ENCODE results near the gene IGF2BP3. TPM values are rescaled to one million over a fixed set of nuclear protein-coding genes. Genes with fewer than 3 reads are reported as not detected.

The IGF2BP3 gene
- total RNA-seq, 1 donor from 2014 or later, result 242 TPM

- H3K4me3 ChIP-seq, result no peak overlapping the region
- no peak for TF ChIP-seq CTCF (IDR thresholded peaks at IDR 0.05)
- Mint-ChIP-seq H3K36me3 (no peaks in the 10 kb centered on the region), H3K9me3 (no peaks in the 10 kb centered on the region), H3K27ac (no peak overlapping the region), H3K4me3 (no peak overlapping the region), H3K27me3 (ENCODE audit: insufficient read depth, low read depth) (peaks cover 8% of the 10 kb centered on the region), H3K4me1 (peaks cover 7% of the 10 kb centered on the region)
- no peak overlapping the region for H2AFZ ChIP-seq (replicated peaks)
- no peak overlapping the region for H3K4me2 ChIP-seq
- no peaks in the 10 kb centered on the region for H3K79me2 ChIP-seq (ENCODE audit: low read depth)
- H4K20me1 ChIP-seq (ENCODE audit: low read depth), result no peaks in the 10 kb centered on the region
- DNase-seq (ENCODE audit: low spot score), result no peak
- H3K4me1 ChIP-seq, result peaks cover 3% of the 10 kb centered on the region
- no peak overlapping the region for H3K27ac ChIP-seq
- H3K9me3 ChIP-seq (ENCODE audit: low read depth), result no peaks in the 10 kb centered on the region
- H3K9ac ChIP-seq, result no peak overlapping the region
- H3K36me3 ChIP-seq, result no peaks in the 10 kb centered on the region
- H3K27me3 ChIP-seq, result no peaks in the 10 kb centered on the region
- H3F3A ChIP-seq (ENCODE audit: low read depth), result no peaks in the 10 kb centered on the region
These were observed 182.7 kb downstream of the IGF2BP3 start for GRCh38 chr7:23287612-23288011.

GRCh38 chr7:23285657-23286646 lies 184.3 kb downstream of the IGF2BP3 start:
- H3K4me1 Mint-ChIP-seq, result no peaks in the 10 kb centered on the region
- H3K27ac Mint-ChIP-seq, result no peak overlapping the region
- DNase-seq (ENCODE audit: low spot score), result no peak

GRCh38 chr7:23284871-23285270 lies 185.4 kb downstream of the IGF2BP3 start:
- H3K27me3 ChIP-seq, result no peaks in the 10 kb centered on the region
- no peak overlapping the region for H3K4me3 ChIP-seq
- H3K9me3 ChIP-seq (ENCODE audit: low read depth), result no peaks in the 10 kb centered on the region
- no peak overlapping the region for H3K9ac ChIP-seq
- no peak overlapping the region for H3K27ac Mint-ChIP-seq
- H3F3A ChIP-seq (ENCODE audit: low read depth), result no peaks in the 10 kb centered on the region
- H2AFZ ChIP-seq (replicated peaks), result no peak overlapping the region
- H3K4me2 ChIP-seq, result no peak overlapping the region
- peaks cover 7% of the 10 kb centered on the region for H3K27me3 Mint-ChIP-seq (ENCODE audit: insufficient read depth, low read depth)
- H3K4me1 Mint-ChIP-seq, result no peaks in the 10 kb centered on the region
- no peaks in the 10 kb centered on the region for H3K79me2 ChIP-seq (ENCODE audit: low read depth)
- H3K27ac ChIP-seq, result no peak overlapping the region
- no peaks in the 10 kb centered on the region for H3K36me3 Mint-ChIP-seq
- no peaks in the 10 kb centered on the region for H3K4me1 ChIP-seq
- TF ChIP-seq EZH2 (IDR thresholded peaks at IDR 0.05) (no peak), CTCF (IDR thresholded peaks at IDR 0.05) (no peak), EZH2phosphoT487 (IDR thresholded peaks at IDR 0.05) (no peak)
- no peaks in the 10 kb centered on the region for H4K20me1 ChIP-seq (ENCODE audit: low read depth)
- no peaks in the 10 kb centered on the region for H3K36me3 ChIP-seq
- H3K9me3 Mint-ChIP-seq, result no peaks in the 10 kb centered on the region
- H3K4me3 Mint-ChIP-seq, result no peak overlapping the region
- no peak for DNase-seq (ENCODE audit: low spot score)

More at GRCh38 chr7:23285657-23286646, 184.3 kb downstream of the IGF2BP3 start:
- no peak overlapping the region for H3K4me3 Mint-ChIP-seq
- Histone ChIP-seq H3K79me2 (ENCODE audit: low read depth) (no peaks in the 10 kb centered on the region), H3K4me2 (no peak overlapping the region), H3K36me3 (no peaks in the 10 kb centered on the region), H3K9ac (no peak overlapping the region), H3K4me1 (no peaks in the 10 kb centered on the region), H3K9me3 (ENCODE audit: low read depth) (no peaks in the 10 kb centered on the region), H3F3A (ENCODE audit: low read depth) (no peaks in the 10 kb centered on the region), H3K27me3 (no peaks in the 10 kb centered on the region), H3K27ac (no peak overlapping the region), H4K20me1 (ENCODE audit: low read depth) (no peaks in the 10 kb centered on the region), H2AFZ (replicated peaks) (no peak overlapping the region), H3K4me3 (no peak overlapping the region)
- no peaks in the 10 kb centered on the region for H3K9me3 Mint-ChIP-seq
- H3K36me3 Mint-ChIP-seq, result no peaks in the 10 kb centered on the region
- H3K27me3 Mint-ChIP-seq (ENCODE audit: insufficient read depth, low read depth), result peaks cover 7% of the 10 kb centered on the region
- TF ChIP-seq EZH2 (IDR thresholded peaks at IDR 0.05), result no peak
- no peak for TF ChIP-seq EZH2phosphoT487 (IDR thresholded peaks at IDR 0.05)
- TF ChIP-seq CTCF (IDR thresholded peaks at IDR 0.05), result no peak

All from neural progenitor cell (in vitro differentiated cells).